Liver (tissue), 9 donors: Measurements from ENCODE around the gene HID1. TPM values are rescaled to one million over a fixed set of nuclear protein-coding genes. Genes with fewer than 3 reads are reported as not detected.

Source experiments
- DNase-seq: peaks from one replicate; pipeline ENCODE4 v3.0.0-alpha.2; 2017; ENCODE audit warnings: low spot score
- H3K27ac ChIP-seq, 2 donors: one replicate each; pipeline ENCODE4 v1.7.0; 2013; ENCODE audit warnings: inconsistent platforms in 2 of 2, low read length in 2 of 2, control low read depth in 1 of 2, low read depth in 1 of 2, mild to moderate bottlenecking in 1 of 2
- H3K27me3 ChIP-seq, 4 donors: one replicate each; pipeline versions ENCODE4 v1.6.1 to v1.7.0; 2013; ENCODE audit warnings: low read length in 3 of 4, inconsistent platforms in 1 of 4, mild to moderate bottlenecking in 1 of 4, moderate library complexity in 1 of 4; ENCODE audit not compliant: control insufficient read depth in 4 of 4, insufficient read depth in 4 of 4
- H3K36me3 ChIP-seq, 4 donors: one replicate each; pipeline versions ENCODE4 v1.6.1 to v1.7.0; 2013; ENCODE audit warnings: low read length in 3 of 4, mild to moderate bottlenecking in 3 of 4, low read depth in 1 of 4, moderate library complexity in 1 of 4; ENCODE audit not compliant: control insufficient read depth in 4 of 4, insufficient read depth in 3 of 4
- H3K4me1 ChIP-seq, 4 donors: one replicate each; pipeline versions ENCODE4 v1.6.1 to v1.7.0; 2013; ENCODE audit warnings: low read length in 3 of 4, mild to moderate bottlenecking in 3 of 4, moderate library complexity in 1 of 4; ENCODE audit not compliant: control insufficient read depth in 4 of 4, insufficient read depth in 4 of 4
- H3K4me3 ChIP-seq, 3 donors: one replicate each; pipeline versions ENCODE4 v1.6.1 to v1.7.0; 2013; ENCODE audit warnings: low read length in 3 of 3, control low read depth in 1 of 3, low read depth in 1 of 3, mild to moderate bottlenecking in 1 of 3
- H3K9ac ChIP-seq, 2 donors: one replicate each; pipeline ENCODE4 v1.7.0; 2013; ENCODE audit warnings: low read length in 2 of 2, mild to moderate bottlenecking in 2 of 2, moderate library complexity in 2 of 2, control low read depth in 1 of 2, low read depth in 1 of 2
- H3K9me3 ChIP-seq, 4 donors: one replicate each; pipeline versions ENCODE4 v1.6.1 to v1.7.0; 2013; ENCODE audit warnings: low read length in 3 of 4; ENCODE audit not compliant: control insufficient read depth in 4 of 4
- ATF3 ChIP-seq: IDR thresholded peaks from 2 replicates; pipeline ENCODE4 v1.6.1; 2016; ENCODE audit warnings: antibody characterized with exemption
- CTCF ChIP-seq: fragments of 150-350 bp; IDR thresholded peaks from 2 replicates; pipeline ENCODE4 v1.5.1; 2017; ENCODE audit warnings: improper control_type of control experiment, low read depth, low read length; ENCODE audit not compliant: missing input control
- EGR1 ChIP-seq, 2 donors: IDR thresholded peaks; 2 replicates each; pipeline ENCODE4 v1.6.1; 2016 to 2018; ENCODE audit warnings: antibody characterized with exemption in 2 of 2, low read depth in 2 of 2
- FOXA1 ChIP-seq: IDR thresholded peaks from 2 replicates; pipeline ENCODE4 v1.6.1; 2016; ENCODE audit warnings: antibody characterized with exemption
- GABPA ChIP-seq, 2 donors: IDR thresholded peaks in 1 of 2; conservative IDR thresholded peaks in 1 of 2; 2 replicates each; pipeline ENCODE4 v1.6.1; 2016; ENCODE audit warnings: antibody characterized with exemption in 2 of 2, mild to moderate bottlenecking in 1 of 2, moderate library complexity in 1 of 2
- MAX ChIP-seq: IDR thresholded peaks from 2 replicates; pipeline ENCODE4 v1.6.1; 2016; ENCODE audit warnings: antibody characterized with exemption
- RAD21 ChIP-seq, 2 donors: IDR thresholded peaks; 2 replicates each; pipeline ENCODE4 v1.6.1; 2016; ENCODE audit warnings: antibody characterized with exemption in 2 of 2, mild to moderate bottlenecking in 2 of 2
- REST ChIP-seq: IDR thresholded peaks from 2 replicates; pipeline ENCODE4 v1.6.1; 2016; ENCODE audit warnings: antibody characterized with exemption, mild to moderate bottlenecking
- YY1 ChIP-seq: IDR thresholded peaks from 2 replicates; pipeline ENCODE4 v1.6.1; 2016; ENCODE audit warnings: antibody characterized with exemption, mild to moderate bottlenecking
- ZBTB33 ChIP-seq: IDR thresholded peaks from 2 replicates; pipeline ENCODE4 v1.6.1; 2016; ENCODE audit warnings: antibody characterized with exemption
- WGBS: extraction: QIAGEN DNeasy Blood & Tissue Kit; methylation state at CpG from one replicate; pipeline ENCODE4 v1.1.7; 2013; 5-methylcytosine and 5-hydroxymethylcytosine counted together
- polyA plus RNA-seq, 2 donors: library from polyadenylated mRNA; stranded (reverse) in 1 of 2; unstranded in 1 of 2; fragments of 200-250 nt in 1 of 2; fragments of >200 nt in 1 of 2; fragmentation: Nextera tagmentation in 1 of 2; extraction: Ambion mirVana in 1 of 2; gene quantifications; one replicate each; pipeline versions ENCODE4 v1.2.1 to v1.2.3, GENCODE V29; 2013 to 2015
- total RNA-seq, 2 donors: library from RNA; depleted of rRNA; stranded (reverse); fragments of >200 nt; gene quantifications; one replicate each; pipeline ENCODE4 v1.2.3, GENCODE V29; 2014
- donor health status: healthy.
- donor health status: healthy.
- donor health status: healthy.
- donor health status: healthy.
- donor health status: healthy.

The HID1 gene
- total and polyA plus RNA-seq, 4 donors = 2.7 to 6.2 (median 3.7) TPM

GRCh38 chr17:74994440-74994839, 21.9 kb upstream of the HID1 start:
- 90% methylated on average over 7 of the region's 7 CpGs for WGBS
- Histone ChIP-seq H3K9ac (no peak overlapping the region), H3K9me3 (no peaks in the 10 kb centered on the region), H3K36me3 (no peaks in the 10 kb centered on the region), H3K4me1 (no peaks in the 10 kb centered on the region), H3K27ac (no peak overlapping the region), H3K27me3 (no peaks in the 10 kb centered on the region), H3K4me3 (no peak overlapping the region)
- no peak for DNase-seq
- no peak for TF ChIP-seq GABPA (IDR thresholded peaks at IDR 0.05 in 1 of 2, conservative IDR thresholded peaks at IDR 0.05 in 1 of 2)

- TF ChIP-seq ZBTB33 (no peak), REST (no peak), MAX (no peak), FOXA1 (no peak), RAD21 (IDR thresholded peaks at IDR 0.05) (no peak), CTCF (no peak), EGR1 (IDR thresholded peaks at IDR 0.05; ENCODE audit: low read depth in 2 of 2) (no peak)
- Histone ChIP-seq H3K27me3 (peaks cover 0 to 3% (median 0%) of the 10 kb centered on the region in 4 donors), H3K27ac (no peak overlapping the region), H3K4me3 (no peak overlapping the region), H3K9ac (no peak overlapping the region), H3K36me3 (no peaks in the 10 kb centered on the region), H3K9me3 (no peaks in the 10 kb centered on the region), H3K4me1 (peaks cover under 1 to 14% (median 10%) of the 10 kb centered on the region in 4 donors)
- 73% methylated on average over 2 of the region's 2 CpGs for WGBS
- DNase-seq = no peak
These were observed 19.7 kb upstream of the HID1 start for GRCh38 chr17:74992223-74992622.

GRCh38 chr17:74990581-74991105, 18.1 kb upstream of the HID1 start:
- TF ChIP-seq FOXA1 = no peak
- no peak for TF ChIP-seq RAD21 (IDR thresholded peaks at IDR 0.05)
- no peak for TF ChIP-seq ATF3
- no peak for TF ChIP-seq YY1
- 94% methylated on average over 10 of the region's 10 CpGs for WGBS
- no peak for DNase-seq
- Histone ChIP-seq H3K9me3 (no peaks in the 10 kb centered on the region), H3K4me1 (peaks cover 3 to 19% (median 12%) of the 10 kb centered on the region in 4 donors), H3K9ac (no peak overlapping the region), H3K4me3 (no peak overlapping the region), H3K36me3 (no peaks in the 10 kb centered on the region), H3K27me3 (peaks cover 0 to 3% (median 0%) of the 10 kb centered on the region in 4 donors), H3K27ac (no peak overlapping the region)
